Neural crest cell (in vitro differentiated cells): ENCODE data around the gene GRIP2. TPM values are rescaled to one million over a fixed set of nuclear protein-coding genes. Genes with fewer than 3 reads are reported as not detected.

ENCODE experiments used
- DNase-seq: peaks from one replicate; pipeline ENCODE4 v3.0.0; 2021; ENCODE audit warnings: low read depth, mixed read lengths, low spot score
- H3K27ac Mint-ChIP-seq: one replicate; pipeline ENCODE4 v1.8.0; 2021; ENCODE audit warnings: mild to moderate bottlenecking, mixed read lengths; ENCODE audit not compliant: unreplicated experiment
- H3K27me3 Mint-ChIP-seq: 2 replicates; pipeline ENCODE4 v1.8.0; 2021; ENCODE audit warnings: low read depth, mild to moderate bottlenecking, mixed read lengths
- H3K36me3 Mint-ChIP-seq: 2 replicates; pipeline ENCODE4 v1.8.0; 2021; ENCODE audit warnings: low read depth, mild to moderate bottlenecking, mixed read lengths
- H3K4me1 Mint-ChIP-seq: 2 replicates; pipeline ENCODE4 v1.8.0; 2021; ENCODE audit warnings: mixed read lengths
- H3K4me3 Mint-ChIP-seq: one replicate; pipeline ENCODE4 v1.8.0; 2021; ENCODE audit warnings: mild to moderate bottlenecking, mixed read lengths
- H3K9me3 Mint-ChIP-seq: 2 replicates; pipeline ENCODE4 v1.8.0; 2021; ENCODE audit warnings: mixed read lengths
- total RNA-seq: library from RNA; stranded (reverse); gene quantifications from 2 replicates; pipeline ENCODE4 v1.2.1, GENCODE V29; 2021
- TF ChIP-seq, protein P1 (sequence below): fragments of 200-600 bp; sonication (generic); conservative IDR thresholded peaks from 2 replicates; pipeline ENCODE4 v1.5.0; 2021; ENCODE audit warnings: antibody characterized with exemption, mild to moderate bottlenecking

Gene GRIP2
- total RNA-seq, 1 donor from 2014 or later, result 3.2 TPM

DNA sequence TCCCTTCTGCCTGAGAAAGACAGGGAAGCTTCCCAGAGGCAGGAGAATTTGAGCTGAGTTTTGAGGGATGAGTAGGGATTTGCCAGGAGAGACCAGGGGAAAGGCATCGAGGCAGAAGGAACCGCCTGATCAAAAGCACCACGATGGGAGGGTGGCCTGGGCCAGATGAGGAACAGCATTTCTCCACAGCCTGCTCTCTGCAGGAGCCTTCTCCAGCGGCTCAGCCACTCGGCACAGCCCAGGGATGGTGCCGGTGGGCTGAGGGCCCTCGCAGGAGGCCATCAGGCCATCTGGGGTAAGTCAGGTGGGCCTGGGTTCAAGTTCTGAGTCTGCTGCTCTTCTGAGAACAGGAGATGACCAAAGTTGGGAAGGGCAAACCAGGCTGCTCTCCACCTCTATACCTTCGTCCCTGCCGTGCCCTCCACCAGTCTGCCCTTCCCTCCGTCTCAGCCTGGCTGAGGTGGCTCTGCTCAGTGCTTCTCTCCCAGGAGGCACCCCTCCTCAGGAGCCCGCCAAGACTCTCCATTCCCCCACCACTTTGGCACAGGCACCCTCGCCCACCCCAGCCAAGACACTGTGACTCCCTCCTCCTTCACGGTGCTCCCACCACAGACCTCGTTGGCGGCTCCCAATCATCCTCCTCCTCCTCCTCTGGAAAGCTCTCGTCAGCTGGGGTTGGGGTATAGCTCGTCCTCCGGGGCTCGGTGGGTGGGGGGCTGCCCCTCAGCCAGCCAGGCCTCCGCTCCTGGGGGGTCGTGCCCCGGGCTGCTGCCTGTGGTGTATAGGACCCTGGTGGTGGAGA, 34.9 kb downstream of the GRIP2 start:
- TF ChIP-seq, protein P1, sequence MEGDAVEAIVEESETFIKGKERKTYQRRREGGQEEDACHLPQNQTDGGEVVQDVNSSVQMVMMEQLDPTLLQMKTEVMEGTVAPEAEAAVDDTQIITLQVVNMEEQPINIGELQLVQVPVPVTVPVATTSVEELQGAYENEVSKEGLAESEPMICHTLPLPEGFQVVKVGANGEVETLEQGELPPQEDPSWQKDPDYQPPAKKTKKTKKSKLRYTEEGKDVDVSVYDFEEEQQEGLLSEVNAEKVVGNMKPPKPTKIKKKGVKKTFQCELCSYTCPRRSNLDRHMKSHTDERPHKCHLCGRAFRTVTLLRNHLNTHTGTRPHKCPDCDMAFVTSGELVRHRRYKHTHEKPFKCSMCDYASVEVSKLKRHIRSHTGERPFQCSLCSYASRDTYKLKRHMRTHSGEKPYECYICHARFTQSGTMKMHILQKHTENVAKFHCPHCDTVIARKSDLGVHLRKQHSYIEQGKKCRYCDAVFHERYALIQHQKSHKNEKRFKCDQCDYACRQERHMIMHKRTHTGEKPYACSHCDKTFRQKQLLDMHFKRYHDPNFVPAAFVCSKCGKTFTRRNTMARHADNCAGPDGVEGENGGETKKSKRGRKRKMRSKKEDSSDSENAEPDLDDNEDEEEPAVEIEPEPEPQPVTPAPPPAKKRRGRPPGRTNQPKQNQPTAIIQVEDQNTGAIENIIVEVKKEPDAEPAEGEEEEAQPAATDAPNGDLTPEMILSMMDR, result no peak
- no peak for DNase-seq
- H3K4me3 Mint-ChIP-seq, result no peak overlapping the region
- no peaks in the 10 kb centered on the region for H3K27me3 Mint-ChIP-seq
- H3K9me3 Mint-ChIP-seq, result peaks cover 9% of the 10 kb centered on the region
- peaks cover 11% of the 10 kb centered on the region for H3K4me1 Mint-ChIP-seq
- peak overlapping the region; percentile 62 for H3K27ac Mint-ChIP-seq
- peaks cover 7% of the 10 kb centered on the region for H3K36me3 Mint-ChIP-seq

DNA sequence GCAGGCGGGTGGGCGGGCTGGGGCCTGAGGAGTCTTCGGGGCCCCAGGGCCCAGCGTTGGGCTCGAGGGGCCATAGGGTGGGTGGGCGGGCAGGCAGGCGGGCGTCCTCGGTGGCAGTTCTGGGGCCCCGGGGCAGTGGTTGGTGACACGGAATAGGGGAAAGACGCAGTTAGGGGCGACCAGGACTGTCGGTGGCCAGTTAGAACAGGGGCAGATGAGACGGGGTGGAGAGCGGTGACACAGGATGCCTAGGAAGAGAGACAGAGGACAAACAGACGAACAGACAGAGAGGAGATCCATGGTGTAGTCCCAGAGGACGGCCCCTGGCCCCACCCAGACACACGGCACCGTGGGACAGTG, 36.5 kb downstream of the GRIP2 start:
- TF ChIP-seq, protein P1, result no peak
- Mint-ChIP-seq H3K9me3 (peaks cover 13% of the 10 kb centered on the region), H3K36me3 (peaks cover 10% of the 10 kb centered on the region), H3K4me1 (peaks cover 4% of the 10 kb centered on the region), H3K4me3 (no peak overlapping the region), H3K27ac (no peak overlapping the region), H3K27me3 (no peaks in the 10 kb centered on the region)
- DNase-seq, result no peak

DNA sequence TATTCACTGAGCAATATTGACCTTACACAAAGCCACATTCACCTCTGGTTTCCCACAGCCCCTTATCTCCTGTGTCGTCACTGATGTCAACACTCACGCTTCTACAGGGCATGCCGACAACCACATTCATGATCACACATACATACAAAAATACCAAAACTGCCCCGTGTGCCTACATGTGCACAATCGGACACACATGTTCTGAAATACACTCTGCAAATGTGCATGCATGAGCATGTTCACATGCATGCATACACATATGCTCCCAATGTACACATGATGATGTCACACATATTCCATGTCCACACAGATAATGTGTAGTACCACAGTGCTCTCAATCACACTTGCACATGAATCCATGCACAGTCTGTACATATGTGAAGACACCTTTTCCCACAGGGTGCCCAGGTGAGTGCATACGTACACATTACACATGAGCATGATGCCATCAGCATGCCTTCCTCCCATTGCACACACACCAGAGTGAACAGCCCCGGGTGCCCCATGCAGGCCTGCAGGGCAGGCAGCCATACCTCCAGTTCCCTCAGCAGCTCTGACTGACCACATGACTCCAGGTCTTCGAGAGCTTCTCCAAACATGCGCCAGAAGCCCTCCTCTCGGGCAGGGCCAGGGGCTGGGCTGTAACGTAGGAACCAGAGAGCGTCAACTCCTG, 37.0 kb downstream of the GRIP2 start:
- no peak for DNase-seq

DNA sequence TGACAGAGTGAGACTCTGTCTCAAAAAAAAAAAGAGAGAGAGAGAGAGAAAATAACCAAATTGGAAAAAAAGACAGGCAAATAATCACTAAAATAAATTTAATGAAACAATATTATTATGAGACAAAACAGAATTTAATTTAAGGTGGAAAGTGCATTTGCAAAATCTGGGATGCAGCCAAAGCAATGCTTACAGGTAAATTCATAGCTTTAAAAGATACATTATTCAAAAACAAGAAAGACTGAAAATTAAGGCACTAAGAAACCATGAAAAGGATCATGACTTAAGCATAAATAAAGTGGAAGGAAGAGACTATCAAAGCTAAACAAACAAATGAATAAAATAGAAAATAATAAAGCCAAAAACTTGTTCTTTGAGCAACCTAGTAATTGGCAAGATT, 37.7 kb downstream of the GRIP2 start:
- Mint-ChIP-seq H3K4me1 (no peaks in the 10 kb centered on the region), H3K36me3 (peaks cover 10% of the 10 kb centered on the region), H3K9me3 (peaks cover 13% of the 10 kb centered on the region), H3K27me3 (no peaks in the 10 kb centered on the region), H3K4me3 (no peak overlapping the region), H3K27ac (no peak overlapping the region)
- DNase-seq, result no peak
- TF ChIP-seq, protein P1, result no peak

More for the DNA sequence above, 37.0 kb downstream of the GRIP2 start:
- H3K27ac Mint-ChIP-seq, result no peak overlapping the region
- H3K27me3 Mint-ChIP-seq, result no peaks in the 10 kb centered on the region
- H3K4me3 Mint-ChIP-seq, result no peak overlapping the region
- TF ChIP-seq, protein P1, result no peak
- peaks cover 13% of the 10 kb centered on the region for H3K9me3 Mint-ChIP-seq
- peaks cover 10% of the 10 kb centered on the region for H3K36me3 Mint-ChIP-seq
- no peaks in the 10 kb centered on the region for H3K4me1 Mint-ChIP-seq

DNA sequence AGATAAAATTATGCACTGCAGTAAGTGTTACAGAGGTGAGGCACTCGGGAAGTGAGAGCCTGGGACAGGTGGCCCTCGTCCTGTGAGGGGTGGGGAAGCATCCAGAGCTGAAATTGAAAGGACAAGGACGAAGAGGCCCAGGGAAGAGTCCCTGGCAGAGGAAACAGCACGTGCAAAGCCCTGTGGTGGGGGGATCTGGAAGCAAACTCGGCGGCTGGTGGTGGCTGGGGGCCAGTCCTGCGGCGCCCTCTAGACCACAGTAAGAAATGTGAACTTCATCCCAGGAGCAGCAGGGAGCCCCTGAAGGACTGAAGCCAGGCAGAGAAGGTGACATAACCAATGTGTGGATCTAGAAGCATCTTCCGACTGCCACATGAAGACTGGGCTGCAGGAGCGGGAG, 42.8 kb downstream of the GRIP2 start:
- no peaks in the 10 kb centered on the region for H3K27me3 Mint-ChIP-seq
- no peak for DNase-seq
- H3K9me3 Mint-ChIP-seq, result peaks cover 8% of the 10 kb centered on the region
- peaks cover 4% of the 10 kb centered on the region for H3K36me3 Mint-ChIP-seq
- H3K4me1 Mint-ChIP-seq, result no peaks in the 10 kb centered on the region
- H3K4me3 Mint-ChIP-seq, result no peak overlapping the region
- TF ChIP-seq, protein P1, result no peak
- H3K27ac Mint-ChIP-seq, result no peak overlapping the region
